K562 (cell line): ENCODE results near the gene PYM1. TPM values are rescaled to one million over a fixed set of nuclear protein-coding genes. Genes with fewer than 3 reads are reported as not detected.

ENCODE experiments used
- ATAC-seq: fragments of 200-7000 bp; cut with Tn5 transposase; 3 replicates; pipeline ENCODE4 v1.9.1; 2020; ENCODE audit warnings: moderate library complexity
- BruUV-seq: library from RNA; stranded (reverse); fragments of 400-500 nt; replicated peaks from 2 replicates; lab custom pipeline; 2021; lab: Mats Ljungman, UMichigan
- CTCF ChIA-PET: fragments of 300-600 bp; formaldehyde crosslinking; extraction: SDS; loops from one replicate; lab custom pipeline; 2021; ENCODE audit warnings: low intra/inter-chr PET ratio; lab: Yijun Ruan, JAX
- POLR2A ChIA-PET: fragments of 300-600, 350-650 bp; sonication (Branson Sonifier 250); formaldehyde crosslinking; extraction: SDS; loops from one replicate; lab custom pipeline; 2021; ENCODE audit warnings: antibody characterized with exemption, inconsistent platforms; lab: Yijun Ruan, JAX
- DNase-seq, 4 experiments: peaks; one replicate each; pipeline versions ENCODE4 v3.0.0 to v3.0.0-alpha.2; 2011 to 2018; ENCODE audit warnings: low spot score in 3 of 4, mixed read lengths in 3 of 4; ENCODE audit errors: extremely low read depth in 1 of 4
- FAIRE-seq: peaks from 2 replicates; lab custom pipeline; 2011; peaks lifted over from hg19 to GRCh38; lab: Jason Lieb, UNC
- H2AFZ ChIP-seq: 2 replicates; pipeline ENCODE4 v1.6.0; 2011; ENCODE audit warnings: low read depth, low read length, control low read depth, inconsistent platforms
- H3K27ac ChIP-seq: fragments of 200-600 bp; 3 replicates; pipeline ENCODE4 v1.8.0; 2011; ENCODE audit warnings: low read depth, mild to moderate bottlenecking, control low read depth, inconsistent platforms, low read length, moderate library complexity, mixed read lengths; ENCODE audit errors: extremely low read depth
- H3K27me3 ChIP-seq, 2 experiments: fragments of 300-600 bp in 1 of 2; 2 replicates in 1 of 2; 3 replicates in 1 of 2; pipeline versions ENCODE4 v1.6.0 to v1.8.0; 2011; ENCODE audit warnings: inconsistent platforms in 2 of 2, low read length in 2 of 2, mild to moderate bottlenecking in 1 of 2, mixed read lengths in 1 of 2, moderate library complexity in 1 of 2; ENCODE audit not compliant: control insufficient read depth in 2 of 2, insufficient read depth in 2 of 2
- H3K36me3 ChIP-seq: fragments of 300-600 bp; 3 replicates; pipeline ENCODE4 v1.8.0; 2011; ENCODE audit warnings: mild to moderate bottlenecking, low read length, inconsistent platforms; ENCODE audit not compliant: control insufficient read depth, insufficient read depth
- H3K4me1 ChIP-seq, 2 experiments: fragments of 200-600 bp in 1 of 2; replicated peaks in 1 of 2; 2 replicates in 1 of 2; 3 replicates in 1 of 2; pipeline versions ENCODE4 v1.5.1 to v1.8.0; 2011; ENCODE audit warnings: inconsistent platforms in 2 of 2, low read length in 2 of 2, mild to moderate bottlenecking in 1 of 2, mixed read lengths in 1 of 2, moderate library complexity in 1 of 2; ENCODE audit not compliant: control insufficient read depth in 2 of 2, insufficient read depth in 2 of 2
- H3K4me2 ChIP-seq: 2 replicates; pipeline ENCODE4 v1.6.1; 2011; ENCODE audit warnings: low read length, control low read depth, inconsistent platforms, mixed read lengths; ENCODE audit not compliant: insufficient read depth
- H3K4me3 ChIP-seq: fragments of 200-600 bp; sonication (generic), shearing (Covaris generic); 2 replicates; pipeline ENCODE4 v1.5.1; 2016; ENCODE audit warnings: control low read depth, inconsistent platforms
- H3K79me2 ChIP-seq: fragments of 200-600 bp; 3 replicates; pipeline ENCODE4 v1.8.0; 2011; ENCODE audit warnings: low read length, inconsistent platforms; ENCODE audit not compliant: control insufficient read depth, insufficient read depth
- H3K9ac ChIP-seq, 2 experiments: 2 replicates each; pipeline versions ENCODE4 v1.6.0 to v1.6.1; 2011; ENCODE audit warnings: low read depth in 2 of 2, low read length in 2 of 2, control low read depth in 1 of 2, inconsistent platforms in 1 of 2, mild to moderate bottlenecking in 1 of 2, mixed read lengths in 1 of 2; ENCODE audit not compliant: insufficient read depth in 1 of 2
- H3K9me1 ChIP-seq: one replicate; pipeline ENCODE4 v1.6.0; 2011; ENCODE audit warnings: inconsistent platforms, mild to moderate bottlenecking, low read length, moderate library complexity; ENCODE audit not compliant: control insufficient read depth, insufficient read depth
- H3K9me3 ChIP-seq: replicated peaks from 2 replicates; pipeline ENCODE4 v1.5.1; 2011; ENCODE audit warnings: low read depth, low read length, inconsistent platforms; ENCODE audit not compliant: control insufficient read depth, insufficient read depth
- H4K20me1 ChIP-seq: replicated peaks from 2 replicates; pipeline ENCODE4 v1.6.1; 2011; ENCODE audit warnings: low read length, inconsistent platforms, mixed read lengths; ENCODE audit not compliant: control insufficient read depth, insufficient read depth
- BCL6 ChIP-seq: fragments of 250-450 bp; sonication (Bioruptor Pico); IDR thresholded peaks from 2 replicates; pipeline ENCODE4 v1.4.0; 2020
- CBX8 ChIP-seq: fragments of 200-600 bp; sonication (generic); IDR thresholded peaks from 2 replicates; pipeline ENCODE4 v1.6.1; 2012; ENCODE audit warnings: borderline replicate concordance, mixed run types, low read depth, mild to moderate bottlenecking, moderate library complexity, mixed read lengths, low read length, control low read depth, inconsistent platforms; ENCODE audit not compliant: poor library complexity, severe bottlenecking; ENCODE audit errors: extremely low read depth
- CCAR2 ChIP-seq: fragments of 200-400 bp; formaldehyde crosslinking; IDR thresholded peaks from 2 replicates; pipeline ENCODE4 v1.6.1; 2017; ENCODE audit warnings: mild to moderate bottlenecking, low read depth, low read length
- DIDO1 ChIP-seq: fragments of 450-650 bp; IDR thresholded peaks from 2 replicates; pipeline ENCODE4 v1.6.1; 2016; ENCODE audit warnings: low read depth, missing biosample characterization, missing genetic modification characterization
- GATA2 ChIP-seq: sonication (generic); formaldehyde crosslinking; IDR thresholded peaks from 2 replicates; pipeline ENCODE4 v1.4.0; 2020; ENCODE audit warnings: mild to moderate bottlenecking, missing genetic modification reagents
- ILK ChIP-seq: fragments of 450-650 bp; IDR thresholded peaks from 2 replicates; pipeline ENCODE4 v1.6.1; 2016; ENCODE audit warnings: missing genetic modification characterization, low read depth, mild to moderate bottlenecking, missing compliant biosample characterization, moderate library complexity, borderline replicate concordance
- KDM1A ChIP-seq, 2 experiments: fragments of 450-650 bp; IDR thresholded peaks; 2 replicates each; pipeline ENCODE4 v1.6.1; 2016; ENCODE audit warnings: mild to moderate bottlenecking in 2 of 2
- RBM14 ChIP-seq: fragments of 200-400 bp; formaldehyde crosslinking; IDR thresholded peaks from 2 replicates; pipeline ENCODE4 v1.6.1; 2018; ENCODE audit warnings: low read depth, mild to moderate bottlenecking, low read length, moderate library complexity, borderline replicate concordance; ENCODE audit not compliant: insufficient read depth
- RNF219 ChIP-seq: fragments of 250-450 bp; sonication (Bioruptor Pico); IDR thresholded peaks from 2 replicates; pipeline ENCODE4 v1.5.0; 2022; ENCODE audit warnings: mild to moderate bottlenecking
- SMARCB1 ChIP-seq: IDR thresholded peaks from 2 replicates; pipeline ENCODE4 v1.6.1; 2011; ENCODE audit warnings: improper control_type of control experiment, low read depth; ENCODE audit not compliant: insufficient read length
- SREBF1 ChIP-seq: fragments of 150-350 bp; IDR thresholded peaks from 2 replicates; pipeline ENCODE4 v1.6.1; 2014; ENCODE audit warnings: antibody characterized with exemption, low read depth, low read length, borderline replicate concordance
- THRAP3 ChIP-seq: fragments of 450-650 bp; IDR thresholded peaks from 2 replicates; pipeline ENCODE4 v1.6.1; 2016; ENCODE audit warnings: mild to moderate bottlenecking, inconsistent platforms, borderline replicate concordance
- ZBTB33 ChIP-seq: sonication (generic); formaldehyde crosslinking; IDR thresholded peaks from 2 replicates; pipeline ENCODE4 v1.8.1; 2023; ENCODE audit warnings: mild to moderate bottlenecking, missing genetic modification reagents
- WGBS: fragments of 100-300 bp; shearing (Covaris generic); methylation state at CpG from one replicate; pipeline ENCODE4 v1.1.6; 2016; ENCODE audit warnings: low coverage, mixed read lengths; ENCODE audit not compliant: insufficient coverage; ENCODE audit errors: missing lambda C conversion rate; 5-methylcytosine and 5-hydroxymethylcytosine counted together
- in situ Hi-C: fragments of 300-500 bp; cut with MboI; formaldehyde crosslinking; loops from 4 replicates; pipeline ENCODE4 v1.15.0; 2018; ENCODE audit warnings: inconsistent platforms, mixed read lengths
- intact Hi-C: fragments of 100-400 bp; cut with micrococcal nuclease; formaldehyde crosslinking; loops from 2 replicates; pipeline ENCODE4 v1.14.2; 2022
- polyA plus RNA-seq, 8 experiments: library from polyadenylated mRNA; depleted of rRNA in 4 of 8; stranded (reverse) in 5 of 8; unstranded in 3 of 8; fragments of >200 nt; fragmentation: Nextera tagmentation in 2 of 8; fragmentation: Illumina TruSeq in 1 of 8; extraction: Ambion mirVana in 2 of 8; extraction: Trizol in 1 of 8; gene quantifications; 2 replicates each; pipeline versions ENCODE4 v1.2.1 to v1.2.3, GENCODE V29; 2011 to 2014; ENCODE audit warnings: inconsistent platforms in 1 of 8, missing spikeins in 1 of 8
- total RNA-seq, 7 experiments: library from RNA; depleted of rRNA in 6 of 7; stranded (reverse); fragments of >200 nt in 6 of 7; fragmentation: Illumina TruSeq in 2 of 7; extraction: Trizol in 2 of 7; gene quantifications; 2 replicates each; pipeline versions ENCODE4 v1.2.1 to v1.2.3, GENCODE V29; 2011 to 2021; ENCODE audit warnings: low replicate concordance in 1 of 7
- TF ChIP-seq, protein P1 (sequence below): fragments of 450-650 bp; IDR thresholded peaks from 2 replicates; pipeline ENCODE4 v1.6.1; 2016; ENCODE audit warnings: low read depth, mild to moderate bottlenecking, moderate library complexity
- TF ChIP-seq, protein P2 (sequence below): sonication (generic); formaldehyde crosslinking; IDR thresholded peaks from 2 replicates; pipeline ENCODE4 v1.9.0; 2022; ENCODE audit warnings: mild to moderate bottlenecking, missing genetic modification reagents

PYM1 gene
- total and polyA plus RNA-seq, 9 of the 15 experiments (the other 6 are each of a cell fraction or from before 2014, with no cell fraction given), result 29.0 to 51.3 (median 34.1) TPM

- H2AFZ ChIP-seq, result peak overlapping the region; percentile 33
- DNase-seq (no peak), FAIRE-seq (no peak), ATAC-seq (no peak)
- BruUV-seq, result no TSS peak
- no peaks in the 10 kb centered on the region for H4K20me1 ChIP-seq
- in situ Hi-C loops, result no loop called here
- H3K79me2 ChIP-seq, result no peaks in the 10 kb centered on the region
- H3K27ac ChIP-seq, result no peak overlapping the region
- no peaks in the 10 kb centered on the region; a peak in 2 of 5 replicates for H3K4me1 ChIP-seq
- no peaks in the 10 kb centered on the region for H3K27me3 ChIP-seq
- no peaks in the 10 kb centered on the region for H3K9me1 ChIP-seq
- no peak overlapping the region for H3K9ac ChIP-seq
- no peaks in the 10 kb centered on the region for H3K36me3 ChIP-seq
- H3K4me3 ChIP-seq, result no peak overlapping the region
- no peaks in the 10 kb centered on the region; the same call in 1 of the 2 replicates for H3K9me3 ChIP-seq
- no peak overlapping the region for H3K4me2 ChIP-seq
- CTCF ChIA-PET, result no interaction called here
- intact Hi-C loops, result no loop called here
- WGBS, result 18% methylated on average over 4 of the region's 4 CpGs
- POLR2A ChIA-PET, result interaction anchor here (1.5 to 1.7 kb wide), 2 partner anchors 11 to 29 kb away, joined by 4 to 5 read pairs; no protein-coding TSS in a partner anchor
- TF ChIP-seq RNF219 (CRISPR knock-in tag) (no peak), CCAR2 (no peak), ILK (no peak), GATA2 (CRISPR knock-in tag) (no peak), KDM1A (IDR thresholded peaks at IDR 0.05) (no peak), RBM14 (no peak), CBX8 (no peak), SREBF1 (no peak), THRAP3 (no peak), DIDO1 (tag) (no peak), SMARCB1 (no peak), BCL6 (CRISPR knock-in tag) (no peak), ZBTB33 (CRISPR knock-in tag) (no peak)
- TF ChIP-seq, protein P1, sequence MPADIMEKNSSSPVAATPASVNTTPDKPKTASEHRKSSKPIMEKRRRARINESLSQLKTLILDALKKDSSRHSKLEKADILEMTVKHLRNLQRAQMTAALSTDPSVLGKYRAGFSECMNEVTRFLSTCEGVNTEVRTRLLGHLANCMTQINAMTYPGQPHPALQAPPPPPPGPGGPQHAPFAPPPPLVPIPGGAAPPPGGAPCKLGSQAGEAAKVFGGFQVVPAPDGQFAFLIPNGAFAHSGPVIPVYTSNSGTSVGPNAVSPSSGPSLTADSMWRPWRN, result no peak
- TF ChIP-seq, protein P2, sequence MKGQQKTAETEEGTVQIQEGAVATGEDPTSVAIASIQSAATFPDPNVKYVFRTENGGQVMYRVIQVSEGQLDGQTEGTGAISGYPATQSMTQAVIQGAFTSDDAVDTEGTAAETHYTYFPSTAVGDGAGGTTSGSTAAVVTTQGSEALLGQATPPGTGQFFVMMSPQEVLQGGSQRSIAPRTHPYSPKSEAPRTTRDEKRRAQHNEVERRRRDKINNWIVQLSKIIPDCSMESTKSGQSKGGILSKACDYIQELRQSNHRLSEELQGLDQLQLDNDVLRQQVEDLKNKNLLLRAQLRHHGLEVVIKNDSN (CRISPR knock-in tag), result no peak
Observed at GRCh38 chr12:55875704-55876467, 51.8 kb downstream of the PYM1 start.
